OCI-LY3 (cell line): ENCODE measurements around the gene PRKAR1B.

ENCODE experiments used
- EZH2phosphoT487 ChIP-seq: fragments of 200-600 bp; shearing (Covaris generic); IDR thresholded peaks from 2 replicates; pipeline ENCODE4 v1.6.1; 2018; ENCODE audit warnings: antibody characterized with exemption, mixed run types, low read depth
- TF ChIP-seq, protein P1 (sequence below): fragments of 200-600, 300-600 bp; sonication (generic); IDR thresholded peaks from 2 replicates; pipeline ENCODE4 v1.5.1; 2014; ENCODE audit warnings: antibody characterized with exemption, low read length, low read depth

DNA sequence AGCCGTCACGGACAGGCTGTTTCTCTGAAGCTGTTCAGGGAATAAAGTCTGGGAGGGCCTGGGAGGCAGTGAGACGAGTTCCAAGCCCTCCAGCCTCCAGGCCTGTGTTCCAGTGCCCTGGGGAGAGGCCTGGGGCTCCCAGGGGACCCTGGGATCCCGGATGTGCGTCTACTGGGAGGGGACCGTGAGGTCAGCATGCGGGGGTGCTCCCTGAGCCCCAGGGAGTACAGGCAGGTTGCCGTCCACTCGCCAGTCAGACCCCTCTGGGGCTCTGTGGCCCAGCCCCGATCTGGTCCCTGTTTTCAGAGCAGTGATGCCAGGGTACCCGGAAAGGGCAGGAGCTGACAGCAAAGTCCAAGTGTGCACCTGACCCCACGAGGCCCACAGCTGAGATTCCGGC lies 81.5 kb downstream of the PRKAR1B start:
- TF ChIP-seq, protein P1, sequence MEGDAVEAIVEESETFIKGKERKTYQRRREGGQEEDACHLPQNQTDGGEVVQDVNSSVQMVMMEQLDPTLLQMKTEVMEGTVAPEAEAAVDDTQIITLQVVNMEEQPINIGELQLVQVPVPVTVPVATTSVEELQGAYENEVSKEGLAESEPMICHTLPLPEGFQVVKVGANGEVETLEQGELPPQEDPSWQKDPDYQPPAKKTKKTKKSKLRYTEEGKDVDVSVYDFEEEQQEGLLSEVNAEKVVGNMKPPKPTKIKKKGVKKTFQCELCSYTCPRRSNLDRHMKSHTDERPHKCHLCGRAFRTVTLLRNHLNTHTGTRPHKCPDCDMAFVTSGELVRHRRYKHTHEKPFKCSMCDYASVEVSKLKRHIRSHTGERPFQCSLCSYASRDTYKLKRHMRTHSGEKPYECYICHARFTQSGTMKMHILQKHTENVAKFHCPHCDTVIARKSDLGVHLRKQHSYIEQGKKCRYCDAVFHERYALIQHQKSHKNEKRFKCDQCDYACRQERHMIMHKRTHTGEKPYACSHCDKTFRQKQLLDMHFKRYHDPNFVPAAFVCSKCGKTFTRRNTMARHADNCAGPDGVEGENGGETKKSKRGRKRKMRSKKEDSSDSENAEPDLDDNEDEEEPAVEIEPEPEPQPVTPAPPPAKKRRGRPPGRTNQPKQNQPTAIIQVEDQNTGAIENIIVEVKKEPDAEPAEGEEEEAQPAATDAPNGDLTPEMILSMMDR: no peak
- no peak for TF ChIP-seq EZH2phosphoT487
